Stimulated activated CD4-positive, alpha-beta T cell treated with anti-CD3 and anti-CD28 coated beads, TNF-alpha, amount 100 ng/mL, for 1 hour (primary cell): Measurements from ENCODE around the gene CBR1.
"Not testable (repeated sequence)": the region's sequence is repeated elsewhere in the genome, so short reads cannot be mapped to it uniquely, and the experiment has no call there.

Experiments
- DNase-seq, 3 donors: peaks; one replicate each; pipeline ENCODE4 v3.0.0-alpha.2; 2020; ENCODE audit warnings: low read depth in 3 of 3, low spot score in 1 of 3

Gene CBR1

GRCh38 chr21:36047139-36047538 lies 22.7 kb upstream of the CBR1 start:
- no peak for DNase-seq

- DNase-seq: no peak
Observed at GRCh38 chr21:36048357-36048756, 21.5 kb upstream of the CBR1 start.

GRCh38 chr21:36052860-36053714 lies 16.7 kb upstream of the CBR1 start:
- no peak for DNase-seq

GRCh38 chr21:36053715-36054062 lies 16.1 kb upstream of the CBR1 start:
- no peak for DNase-seq

GRCh38 chr21:36055551-36055950 lies 14.3 kb upstream of the CBR1 start:
- DNase-seq: no peak

- no peak for DNase-seq
Observed at GRCh38 chr21:36059823-36060158, 10.0 kb upstream of the CBR1 start.

- DNase-seq: peak; percentile 79 to 94 (median 90)
Observed at GRCh38 chr21:36060159-36060921, 9.5 kb upstream of the CBR1 start, which contains the start of gene SETD4. TSS of gene SETD4 (minus strand) at chr21:36060526. CDS start at chr21:36058888, 1,638 bp downstream.

GRCh38 chr21:36061445-36061844 lies 8.4 kb upstream of the CBR1 start:
- DNase-seq: no peak

GRCh38 chr21:36063375-36064084 lies 6.3 kb upstream of the CBR1 start:
- DNase-seq: no peak

- no peak for DNase-seq
Observed at GRCh38 chr21:36064085-36064460, 5.8 kb upstream of the CBR1 start.

GRCh38 chr21:36065497-36066036 lies 4.3 kb upstream of the CBR1 start:
- no peak for DNase-seq

- no peak for DNase-seq
Observed at GRCh38 chr21:36068748-36069398, 951 bp upstream of the CBR1 start.

- no peak for DNase-seq
Observed at GRCh38 chr21:36070999-36071398, 1.2 kb downstream of the CBR1 start.

- DNase-seq: no peak
Observed at GRCh38 chr21:36072453-36073162, 2.8 kb downstream of the CBR1 start.

GRCh38 chr21:36073181-36073580 lies 3.4 kb downstream of the CBR1 start:
- no peak for DNase-seq

- not testable (repeated sequence) for DNase-seq
Observed at GRCh38 chr21:36073911-36074310, 4.1 kb downstream of the CBR1 start.

GRCh38 chr21:36075171-36075570 lies 5.3 kb downstream of the CBR1 start:
- no peak for DNase-seq

- DNase-seq: no peak
Observed at GRCh38 chr21:36075953-36076352, 6.1 kb downstream of the CBR1 start.

GRCh38 chr21:36076878-36077655 lies 7.2 kb downstream of the CBR1 start:
- no peak for DNase-seq

- DNase-seq: no peak
Observed at GRCh38 chr21:36077758-36078157, 7.9 kb downstream of the CBR1 start.
